HG03280 (cell line): Measurements from ENCODE around the gene NPTXR.

ENCODE experiments used
- ATAC-seq: cut with Tn5 transposase; IDR thresholded peaks from one replicate; pipeline ENCODE4 v1.9.1; 2021; ENCODE audit warnings: mild to moderate bottlenecking, moderate library complexity; ENCODE audit not compliant: unreplicated experiment

The NPTXR gene

GRCh38 chr22:38774496-38775166 is 69.2 kb downstream of the NPTXR start:
- ATAC-seq, result no peak

GRCh38 chr22:38773363-38773946 is 70.4 kb downstream of the NPTXR start:
- no peak for ATAC-seq

GRCh38 chr22:38772623-38772873 is 71.3 kb downstream of the NPTXR start:
- ATAC-seq, result no peak

DNA sequence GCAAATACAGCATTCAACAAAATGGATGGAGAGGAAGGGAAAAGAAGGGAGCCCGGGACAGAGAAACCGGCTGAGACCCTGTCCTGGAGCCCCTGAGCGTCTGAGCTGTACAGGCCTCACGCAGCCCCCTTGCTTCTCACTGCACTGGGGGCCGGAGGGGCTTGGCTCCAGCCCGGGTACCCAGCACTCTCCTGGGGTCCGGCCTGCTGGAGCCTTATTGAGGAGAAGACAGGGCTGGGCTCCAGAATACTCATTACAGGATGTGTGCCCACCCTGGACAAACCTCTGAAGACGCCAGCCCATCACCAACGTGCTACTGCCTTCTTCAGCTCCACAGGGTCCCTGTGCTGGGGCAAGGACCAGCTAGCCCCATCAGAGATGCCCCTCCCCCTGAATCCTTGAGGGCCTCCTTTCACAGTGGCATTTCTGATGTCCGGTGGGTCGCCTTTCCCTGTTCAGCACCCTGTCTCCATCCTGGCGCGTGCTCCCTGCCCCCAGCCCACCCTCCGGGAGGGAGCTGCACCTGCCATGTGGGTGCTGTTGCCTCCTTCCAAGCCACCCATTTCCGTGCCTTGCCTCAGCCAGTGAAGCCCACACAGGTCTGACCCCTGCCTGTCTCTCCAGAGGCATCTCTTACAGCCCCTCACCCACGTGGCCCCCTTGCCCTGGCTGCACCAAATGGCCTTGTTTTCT is 73.4 kb downstream of the NPTXR start:
- no peak for ATAC-seq
